Neural progenitor cell (in vitro differentiated cells): ENCODE measurements around the gene MAPK7. TPM values are rescaled to one million over a fixed set of nuclear protein-coding genes. Genes with fewer than 3 reads are reported as not detected.

Experiments used
- DNase-seq: peaks from one replicate; pipeline ENCODE4 v3.0.0-alpha.2; 2016; ENCODE audit warnings: low spot score
- H2AFZ ChIP-seq: fragments of 200-600 bp; sonication (generic); replicated peaks from 2 replicates; pipeline ENCODE4 v1.6.1; 2016; ENCODE audit warnings: antibody characterized with exemption
- H3F3A ChIP-seq: fragments of 200-600 bp; sonication (generic); 2 replicates; pipeline ENCODE4 v1.6.1; 2016; ENCODE audit warnings: antibody characterized with exemption, low read depth
- H3K27ac ChIP-seq: fragments of 200-600 bp; sonication (generic); 2 replicates; pipeline ENCODE4 v1.5.1; 2016; ENCODE audit warnings: mild to moderate bottlenecking
- H3K27me3 ChIP-seq: fragments of 200-600 bp; sonication (generic); 2 replicates; pipeline ENCODE4 v1.6.1; 2016; ENCODE audit warnings: mild to moderate bottlenecking, moderate library complexity
- H3K36me3 ChIP-seq: fragments of 200-600 bp; sonication (generic); 2 replicates; pipeline ENCODE4 v1.5.1; 2016
- H3K4me1 ChIP-seq: fragments of 200-600 bp; sonication (generic); 2 replicates; pipeline ENCODE4 v1.6.1; 2016; ENCODE audit warnings: mixed run types
- H3K4me2 ChIP-seq: fragments of 200-600 bp; sonication (generic); 2 replicates; pipeline ENCODE4 v1.6.1; 2016
- H3K4me3 ChIP-seq: fragments of 200-600 bp; sonication (generic); 2 replicates; pipeline ENCODE4 v1.5.1; 2016
- H3K79me2 ChIP-seq: fragments of 200-600 bp; sonication (generic); 2 replicates; pipeline ENCODE4 v1.6.1; 2016; ENCODE audit warnings: low read depth
- H3K9ac ChIP-seq: fragments of 200-600 bp; sonication (generic); 2 replicates; pipeline ENCODE4 v1.6.1; 2016
- H3K9me3 ChIP-seq: fragments of 200-600 bp; sonication (generic); 2 replicates; pipeline ENCODE4 v1.5.1; 2016; ENCODE audit warnings: low read depth
- H4K20me1 ChIP-seq: fragments of 200-600 bp; sonication (generic); 2 replicates; pipeline ENCODE4 v1.6.1; 2016; ENCODE audit warnings: low read depth
- H3K27ac Mint-ChIP-seq: 3 replicates; pipeline ENCODE4 v1.8.0; 2021; ENCODE audit warnings: mixed read lengths
- H3K27me3 Mint-ChIP-seq: 2 replicates; pipeline ENCODE4 v1.8.0; 2022; ENCODE audit warnings: low read depth, mild to moderate bottlenecking, inconsistent platforms, moderate library complexity, mixed read lengths; ENCODE audit not compliant: insufficient read depth
- H3K36me3 Mint-ChIP-seq: 3 replicates; pipeline ENCODE4 v1.8.0; 2021; ENCODE audit warnings: mixed read lengths
- H3K4me1 Mint-ChIP-seq: 3 replicates; pipeline ENCODE4 v1.8.0; 2021; ENCODE audit warnings: mixed read lengths
- H3K4me3 Mint-ChIP-seq: 3 replicates; pipeline ENCODE4 v1.8.0; 2021; ENCODE audit warnings: mild to moderate bottlenecking, moderate library complexity, mixed read lengths
- H3K9me3 Mint-ChIP-seq: 3 replicates; pipeline ENCODE4 v1.8.0; 2020; ENCODE audit warnings: mixed read lengths
- EZH2 ChIP-seq: fragments of 200-600 bp; sonication (generic); IDR thresholded peaks from 2 replicates; pipeline ENCODE4 v1.6.1; 2017; ENCODE audit warnings: antibody characterized with exemption, mild to moderate bottlenecking, moderate library complexity
- EZH2phosphoT487 ChIP-seq: fragments of 200-600 bp; sonication (generic); IDR thresholded peaks from 2 replicates; pipeline ENCODE4 v1.6.1; 2017; ENCODE audit warnings: antibody characterized with exemption
- total RNA-seq: library from RNA; depleted of rRNA; stranded (reverse); fragments of >200 nt; gene quantifications from 2 replicates; pipeline ENCODE4 v1.2.3, GENCODE V29; 2015; ENCODE audit warnings: low replicate concordance
- TF ChIP-seq, protein P1 (sequence below): fragments of 200-600 bp; sonication (generic); IDR thresholded peaks from 2 replicates; pipeline ENCODE4 v1.5.1; 2017; ENCODE audit warnings: antibody characterized with exemption, mild to moderate bottlenecking

The MAPK7 gene
- total RNA-seq, 1 donor from 2014 or later = 12.2 TPM

DNA sequence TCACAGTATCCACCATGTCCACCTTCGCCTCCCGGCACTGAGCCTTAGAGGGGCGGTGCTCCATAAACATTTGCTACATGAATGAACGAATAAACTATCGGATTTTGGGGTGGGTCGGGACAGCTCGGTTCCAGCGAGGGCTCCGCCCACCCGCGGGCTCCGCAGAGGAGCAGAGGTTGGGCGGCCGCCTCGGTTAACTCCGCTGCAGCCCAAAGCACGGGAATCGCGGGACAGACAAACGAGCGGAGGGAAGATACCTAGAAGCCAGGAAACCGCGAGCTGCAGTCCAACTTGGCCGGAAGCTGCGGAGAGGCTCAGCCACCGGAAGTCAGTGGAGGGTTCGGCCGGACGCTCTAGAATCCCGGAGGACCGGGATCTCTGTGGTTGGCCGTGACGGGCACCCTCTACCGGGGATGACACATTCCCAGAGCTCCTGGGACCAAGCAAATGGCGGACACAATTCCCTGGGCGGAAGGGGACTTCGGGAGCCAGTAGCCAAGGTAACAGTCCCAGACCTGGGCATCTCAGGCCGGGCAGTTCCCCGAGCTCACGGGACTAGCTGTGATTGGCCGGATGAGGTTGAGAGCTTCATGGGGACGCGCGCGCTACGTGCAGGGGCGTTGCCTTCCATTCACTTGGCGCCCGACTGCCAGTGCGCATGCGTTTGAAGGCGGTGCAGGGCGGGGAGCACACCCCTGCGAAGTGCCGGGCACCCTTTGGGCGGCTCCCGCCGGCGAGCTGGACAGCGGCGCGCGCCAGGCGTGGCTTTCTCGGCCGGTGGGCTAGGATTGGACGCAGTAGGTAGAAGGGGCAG lies 489 bp upstream of the MAPK7 start:
- peak overlapping the region; percentile 92 for H3K27ac Mint-ChIP-seq
- peaks cover 5% of the 10 kb centered on the region for H3K27me3 Mint-ChIP-seq
- Histone ChIP-seq H4K20me1 (peaks cover 20% of the 10 kb centered on the region), H3K36me3 (peaks cover 4% of the 10 kb centered on the region), H3K79me2 (peaks cover 53% of the 10 kb centered on the region), H3K4me3 (peak overlapping the region; percentile 84), H3K27me3 (no peaks in the 10 kb centered on the region), H3F3A (peaks cover 23% of the 10 kb centered on the region), H3K9ac (peak overlapping the region; percentile 79), H3K4me1 (peaks cover 8% of the 10 kb centered on the region), H3K9me3 (no peaks in the 10 kb centered on the region), H3K27ac (peak overlapping the region; percentile 93), H3K4me2 (peak overlapping the region; percentile 97), H2AFZ (peak overlapping the region; percentile 89)
- peak overlapping the region; percentile 96 for H3K4me3 Mint-ChIP-seq
- H3K9me3 Mint-ChIP-seq = no peaks in the 10 kb centered on the region
- peak; percentile 99 for DNase-seq
- H3K36me3 Mint-ChIP-seq = peaks cover 21% of the 10 kb centered on the region
- peaks cover 19% of the 10 kb centered on the region for H3K4me1 Mint-ChIP-seq
- TF ChIP-seq, protein P1, sequence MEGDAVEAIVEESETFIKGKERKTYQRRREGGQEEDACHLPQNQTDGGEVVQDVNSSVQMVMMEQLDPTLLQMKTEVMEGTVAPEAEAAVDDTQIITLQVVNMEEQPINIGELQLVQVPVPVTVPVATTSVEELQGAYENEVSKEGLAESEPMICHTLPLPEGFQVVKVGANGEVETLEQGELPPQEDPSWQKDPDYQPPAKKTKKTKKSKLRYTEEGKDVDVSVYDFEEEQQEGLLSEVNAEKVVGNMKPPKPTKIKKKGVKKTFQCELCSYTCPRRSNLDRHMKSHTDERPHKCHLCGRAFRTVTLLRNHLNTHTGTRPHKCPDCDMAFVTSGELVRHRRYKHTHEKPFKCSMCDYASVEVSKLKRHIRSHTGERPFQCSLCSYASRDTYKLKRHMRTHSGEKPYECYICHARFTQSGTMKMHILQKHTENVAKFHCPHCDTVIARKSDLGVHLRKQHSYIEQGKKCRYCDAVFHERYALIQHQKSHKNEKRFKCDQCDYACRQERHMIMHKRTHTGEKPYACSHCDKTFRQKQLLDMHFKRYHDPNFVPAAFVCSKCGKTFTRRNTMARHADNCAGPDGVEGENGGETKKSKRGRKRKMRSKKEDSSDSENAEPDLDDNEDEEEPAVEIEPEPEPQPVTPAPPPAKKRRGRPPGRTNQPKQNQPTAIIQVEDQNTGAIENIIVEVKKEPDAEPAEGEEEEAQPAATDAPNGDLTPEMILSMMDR = peak; percentile 23
- no peak for TF ChIP-seq EZH2phosphoT487

DNA sequence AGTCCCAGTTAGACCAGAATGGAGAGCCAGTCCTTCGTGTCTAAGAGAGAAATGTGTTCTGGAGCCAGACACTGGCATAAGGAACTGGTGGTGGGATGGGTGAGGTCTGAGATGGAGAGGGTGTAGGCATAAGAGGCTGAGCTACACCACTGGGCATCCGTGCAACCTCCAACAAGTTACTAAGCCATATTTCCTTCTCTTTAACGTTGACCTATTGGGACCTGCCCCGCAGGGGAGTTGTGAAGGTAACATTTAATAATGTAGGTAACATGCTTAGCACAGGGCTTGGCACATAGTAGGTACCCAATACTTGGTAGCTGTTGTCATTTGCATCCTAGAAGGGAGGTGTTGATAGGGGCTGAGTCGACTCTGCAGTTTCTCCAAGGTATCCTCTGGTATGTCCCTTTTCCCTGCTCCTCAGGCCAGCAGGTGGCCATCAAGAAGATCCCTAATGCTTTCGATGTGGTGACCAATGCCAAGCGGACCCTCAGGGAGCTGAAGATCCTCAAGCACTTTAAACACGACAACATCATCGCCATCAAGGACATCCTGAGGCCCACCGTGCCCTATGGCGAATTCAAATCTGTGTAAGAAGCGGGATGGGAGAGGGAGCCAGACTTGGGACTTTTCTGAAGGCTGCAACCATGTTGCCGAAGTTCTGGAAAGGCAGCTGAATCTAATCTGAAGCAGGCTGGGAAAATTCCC lies 1.2 kb downstream of the MAPK7 start:
- peaks cover 11% of the 10 kb centered on the region for H3K27me3 Mint-ChIP-seq
- no peaks in the 10 kb centered on the region for H3K27me3 ChIP-seq
- peaks cover 20% of the 10 kb centered on the region for H4K20me1 ChIP-seq
- no peak overlapping the region for H3K27ac Mint-ChIP-seq
- TF ChIP-seq EZH2 (no peak), EZH2phosphoT487 (no peak)
- TF ChIP-seq, protein P1 = no peak
- H3K9me3 ChIP-seq = no peaks in the 10 kb centered on the region
- peak overlapping the region; percentile 84 for H3K4me3 ChIP-seq
- H3K36me3 Mint-ChIP-seq = peaks cover 30% of the 10 kb centered on the region
- H3F3A ChIP-seq = peaks cover 23% of the 10 kb centered on the region
- no peaks in the 10 kb centered on the region for H3K9me3 Mint-ChIP-seq
- peaks cover 23% of the 10 kb centered on the region for H3K4me1 Mint-ChIP-seq
- peak overlapping the region; percentile 57 for H3K9ac ChIP-seq
- H3K36me3 ChIP-seq = peaks cover 4% of the 10 kb centered on the region
- no peak overlapping the region for H2AFZ ChIP-seq
- peak overlapping the region; percentile 94 for H3K4me2 ChIP-seq
- H3K27ac ChIP-seq = no peak overlapping the region
- no peak for DNase-seq
- H3K4me3 Mint-ChIP-seq = peak overlapping the region; percentile 96
- H3K4me1 ChIP-seq = peaks cover 4% of the 10 kb centered on the region
- H3K79me2 ChIP-seq = peaks cover 53% of the 10 kb centered on the region

DNA sequence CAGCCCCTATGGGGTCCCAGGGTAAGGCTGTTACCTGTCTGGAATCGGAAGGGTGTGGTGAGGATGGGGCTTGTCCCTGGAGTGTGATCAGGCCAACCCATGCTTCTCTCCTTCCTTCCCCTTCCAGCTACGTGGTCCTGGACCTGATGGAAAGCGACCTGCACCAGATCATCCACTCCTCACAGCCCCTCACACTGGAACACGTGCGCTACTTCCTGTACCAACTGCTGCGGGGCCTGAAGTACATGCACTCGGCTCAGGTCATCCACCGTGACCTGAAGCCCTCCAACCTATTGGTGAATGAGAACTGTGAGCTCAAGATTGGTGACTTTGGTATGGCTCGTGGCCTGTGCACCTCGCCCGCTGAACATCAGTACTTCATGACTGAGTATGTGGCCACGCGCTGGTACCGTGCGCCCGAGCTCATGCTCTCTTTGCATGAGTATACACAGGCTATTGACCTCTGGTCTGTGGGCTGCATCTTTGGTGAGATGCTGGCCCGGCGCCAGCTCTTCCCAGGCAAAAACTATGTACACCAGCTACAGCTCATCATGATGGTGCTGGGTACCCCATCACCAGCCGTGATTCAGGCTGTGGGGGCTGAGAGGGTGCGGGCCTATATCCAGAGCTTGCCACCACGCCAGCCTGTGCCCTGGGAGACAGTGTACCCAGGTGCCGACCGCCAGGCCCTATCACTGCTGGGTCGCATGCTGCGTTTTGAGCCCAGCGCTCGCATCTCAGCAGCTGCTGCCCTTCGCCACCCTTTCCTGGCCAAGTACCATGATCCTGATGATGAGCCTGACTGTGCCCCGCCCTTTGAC lies 2.4 kb downstream of the MAPK7 start:
- Histone ChIP-seq H4K20me1 (peaks cover 25% of the 10 kb centered on the region), H2AFZ (no peak overlapping the region), H3K79me2 (peaks cover 46% of the 10 kb centered on the region), H3K4me3 (no peak overlapping the region), H3K36me3 (peaks cover 4% of the 10 kb centered on the region), H3K9ac (no peak overlapping the region), H3K4me1 (peaks cover 4% of the 10 kb centered on the region), H3K4me2 (no peak overlapping the region), H3K27ac (no peak overlapping the region), H3K9me3 (no peaks in the 10 kb centered on the region), H3K27me3 (no peaks in the 10 kb centered on the region), H3F3A (peaks cover 27% of the 10 kb centered on the region)
- TF ChIP-seq EZH2 = no peak
- TF ChIP-seq, protein P1 = no peak
- TF ChIP-seq EZH2phosphoT487 = no peak
- Mint-ChIP-seq H3K4me3 (peak overlapping the region; percentile 69), H3K27ac (no peak overlapping the region), H3K36me3 (peaks cover 32% of the 10 kb centered on the region), H3K9me3 (no peaks in the 10 kb centered on the region), H3K4me1 (peaks cover 25% of the 10 kb centered on the region), H3K27me3 (peaks cover 11% of the 10 kb centered on the region)
- DNase-seq = no peak
